HG02642 (cell line): ENCODE data around the gene SLIT2.

Experiments
- ATAC-seq: cut with Tn5 transposase; IDR thresholded peaks from one replicate; pipeline ENCODE4 v1.9.1; 2021; ENCODE audit warnings: mild to moderate bottlenecking; ENCODE audit not compliant: unreplicated experiment, poor library complexity

Gene SLIT2

DNA sequence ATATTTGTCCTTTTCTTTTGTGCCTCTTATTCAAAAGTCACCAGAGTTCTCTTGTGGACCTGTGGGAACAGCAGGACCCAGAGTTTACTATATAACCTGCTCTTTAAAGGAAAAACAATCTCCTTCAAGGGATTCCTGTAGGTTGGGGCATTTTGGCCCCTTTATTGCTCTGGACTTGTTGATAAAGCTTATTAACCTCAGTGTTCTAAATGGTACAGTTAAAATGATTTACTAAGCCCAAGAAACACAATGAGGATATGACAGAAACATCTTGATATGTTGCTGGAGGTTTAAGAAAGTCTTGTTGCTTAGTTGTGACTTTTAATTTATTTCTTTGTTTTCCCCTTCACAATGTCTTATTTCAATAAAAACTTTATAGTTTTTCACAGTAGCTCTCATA, 46.8 kb downstream of the SLIT2 start:
- no peak for ATAC-seq

- no peak for ATAC-seq
These were observed 47.3 kb downstream of the SLIT2 start for GRCh38 chr4:20298986-20299385.

DNA sequence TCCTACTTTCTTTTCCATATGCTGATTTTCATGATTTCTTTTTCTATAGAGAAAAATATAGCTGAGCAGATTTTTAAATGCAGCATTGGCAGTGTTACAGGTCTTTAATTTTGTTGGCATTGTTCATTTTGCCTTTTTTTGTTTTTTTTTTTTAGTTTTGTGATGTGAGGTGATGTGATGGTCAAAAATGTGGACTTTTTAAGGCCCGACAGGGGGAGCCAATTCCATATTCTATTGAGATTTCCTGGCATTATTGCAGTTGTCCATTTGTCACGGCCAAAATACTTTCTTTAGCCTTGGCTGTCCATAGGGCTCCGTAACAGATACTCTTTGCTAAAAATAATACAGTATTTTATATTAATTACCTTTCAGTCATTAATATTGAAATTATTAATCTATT, 47.8 kb downstream of the SLIT2 start:
- ATAC-seq: no peak

DNA sequence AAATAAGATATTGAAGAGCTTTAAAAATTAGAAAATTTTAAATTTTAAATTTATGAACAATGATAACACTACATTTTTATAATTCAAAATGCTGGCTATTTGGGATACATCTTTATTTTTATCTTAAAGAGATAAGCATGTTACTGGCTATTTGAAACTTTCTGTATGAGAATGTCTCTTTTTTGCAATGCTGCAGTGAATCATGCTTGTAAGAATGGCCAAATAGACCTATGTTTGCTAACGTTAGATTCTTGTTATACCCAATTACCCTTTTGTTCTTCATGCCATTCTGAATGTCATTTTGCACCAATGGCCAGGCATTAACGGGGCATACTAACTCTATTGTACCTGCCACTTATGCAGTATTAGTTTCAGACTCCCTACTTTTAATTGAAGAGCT, 49.5 kb downstream of the SLIT2 start:
- no peak for ATAC-seq
